ENCODE results near the gene FTHL17.
A peak's percentile ranks its signal among the peaks of the same experiment; 100 is the strongest.

Gene FTHL17

DNA sequence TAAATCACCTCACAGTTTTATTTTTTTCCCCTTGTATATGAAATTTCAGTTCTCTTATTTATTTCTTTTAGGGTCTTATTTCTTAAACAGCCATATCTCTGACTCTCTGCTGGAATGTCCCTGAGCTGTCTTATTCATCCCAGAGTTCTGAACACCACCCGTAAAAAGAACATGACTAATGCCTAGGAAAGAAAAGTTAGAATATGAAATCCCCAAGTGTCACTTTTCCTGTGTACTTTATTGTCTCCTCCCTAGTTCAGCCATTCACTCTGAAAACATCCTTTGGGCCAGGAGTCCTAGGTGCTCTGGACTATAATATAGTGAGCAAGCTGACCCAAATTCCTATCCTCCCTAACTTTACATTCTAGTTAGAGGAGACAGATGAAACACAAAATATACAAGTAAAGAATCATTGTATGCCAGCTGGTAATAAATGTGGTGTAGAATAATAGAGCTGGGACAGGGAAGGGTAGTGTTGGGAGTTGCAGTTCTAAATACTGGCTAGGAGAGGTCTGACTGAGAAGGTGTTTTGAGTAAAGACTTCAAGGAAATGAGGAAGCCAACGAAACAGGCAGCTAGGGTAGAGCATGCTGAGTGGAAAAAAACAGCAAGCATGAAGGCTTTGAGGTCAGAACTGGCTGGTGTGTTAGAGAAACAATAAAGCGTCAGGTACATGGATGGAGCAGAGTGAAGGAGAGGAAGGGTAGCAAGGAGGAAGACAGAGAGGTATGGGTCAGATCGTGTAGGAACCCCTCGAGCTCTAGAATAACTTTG lies 40.6 kb upstream of the FTHL17 start:
- TF ChIP-seq PPARA (CRISPR knock-in tag; IDR thresholded peaks at IDR 0.05; ENCODE audit: borderline replicate concordance) = no peak
- no peak for TF ChIP-seq ARNTL (CRISPR knock-in tag; IDR thresholded peaks at IDR 0.05; ENCODE audit: borderline replicate concordance, low read depth)
- TF ChIP-seq TCF4 (CRISPR knock-in tag; IDR thresholded peaks at IDR 0.05; ENCODE audit: borderline replicate concordance) = no peak
- TF ChIP-seq, protein P1, sequence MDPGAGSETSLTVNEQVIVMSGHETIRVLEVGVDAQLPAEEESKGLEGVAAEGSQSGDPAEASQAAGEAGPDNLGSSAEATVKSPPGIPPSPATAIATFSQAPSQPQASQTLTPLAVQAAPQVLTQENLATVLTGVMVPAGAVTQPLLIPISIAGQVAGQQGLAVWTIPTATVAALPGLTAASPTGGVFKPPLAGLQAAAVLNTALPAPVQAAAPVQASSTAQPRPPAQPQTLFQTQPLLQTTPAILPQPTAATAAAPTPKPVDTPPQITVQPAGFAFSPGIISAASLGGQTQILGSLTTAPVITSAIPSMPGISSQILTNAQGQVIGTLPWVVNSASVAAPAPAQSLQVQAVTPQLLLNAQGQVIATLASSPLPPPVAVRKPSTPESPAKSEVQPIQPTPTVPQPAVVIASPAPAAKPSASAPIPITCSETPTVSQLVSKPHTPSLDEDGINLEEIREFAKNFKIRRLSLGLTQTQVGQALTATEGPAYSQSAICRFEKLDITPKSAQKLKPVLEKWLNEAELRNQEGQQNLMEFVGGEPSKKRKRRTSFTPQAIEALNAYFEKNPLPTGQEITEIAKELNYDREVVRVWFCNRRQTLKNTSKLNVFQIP (CRISPR knock-in tag; IDR thresholded peaks at IDR 0.05; ENCODE audit: borderline replicate concordance, low read depth) = no peak
- TF ChIP-seq, protein P2, sequence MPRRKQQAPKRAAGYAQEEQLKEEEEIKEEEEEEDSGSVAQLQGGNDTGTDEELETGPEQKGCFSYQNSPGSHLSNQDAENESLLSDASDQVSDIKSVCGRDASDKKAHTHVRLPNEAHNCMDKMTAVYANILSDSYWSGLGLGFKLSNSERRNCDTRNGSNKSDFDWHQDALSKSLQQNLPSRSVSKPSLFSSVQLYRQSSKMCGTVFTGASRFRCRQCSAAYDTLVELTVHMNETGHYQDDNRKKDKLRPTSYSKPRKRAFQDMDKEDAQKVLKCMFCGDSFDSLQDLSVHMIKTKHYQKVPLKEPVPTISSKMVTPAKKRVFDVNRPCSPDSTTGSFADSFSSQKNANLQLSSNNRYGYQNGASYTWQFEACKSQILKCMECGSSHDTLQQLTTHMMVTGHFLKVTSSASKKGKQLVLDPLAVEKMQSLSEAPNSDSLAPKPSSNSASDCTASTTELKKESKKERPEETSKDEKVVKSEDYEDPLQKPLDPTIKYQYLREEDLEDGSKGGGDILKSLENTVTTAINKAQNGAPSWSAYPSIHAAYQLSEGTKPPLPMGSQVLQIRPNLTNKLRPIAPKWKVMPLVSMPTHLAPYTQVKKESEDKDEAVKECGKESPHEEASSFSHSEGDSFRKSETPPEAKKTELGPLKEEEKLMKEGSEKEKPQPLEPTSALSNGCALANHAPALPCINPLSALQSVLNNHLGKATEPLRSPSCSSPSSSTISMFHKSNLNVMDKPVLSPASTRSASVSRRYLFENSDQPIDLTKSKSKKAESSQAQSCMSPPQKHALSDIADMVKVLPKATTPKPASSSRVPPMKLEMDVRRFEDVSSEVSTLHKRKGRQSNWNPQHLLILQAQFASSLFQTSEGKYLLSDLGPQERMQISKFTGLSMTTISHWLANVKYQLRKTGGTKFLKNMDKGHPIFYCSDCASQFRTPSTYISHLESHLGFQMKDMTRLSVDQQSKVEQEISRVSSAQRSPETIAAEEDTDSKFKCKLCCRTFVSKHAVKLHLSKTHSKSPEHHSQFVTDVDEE (CRISPR knock-in tag; IDR thresholded peaks at IDR 0.05) = no peak
- TF ChIP-seq, protein P3, sequence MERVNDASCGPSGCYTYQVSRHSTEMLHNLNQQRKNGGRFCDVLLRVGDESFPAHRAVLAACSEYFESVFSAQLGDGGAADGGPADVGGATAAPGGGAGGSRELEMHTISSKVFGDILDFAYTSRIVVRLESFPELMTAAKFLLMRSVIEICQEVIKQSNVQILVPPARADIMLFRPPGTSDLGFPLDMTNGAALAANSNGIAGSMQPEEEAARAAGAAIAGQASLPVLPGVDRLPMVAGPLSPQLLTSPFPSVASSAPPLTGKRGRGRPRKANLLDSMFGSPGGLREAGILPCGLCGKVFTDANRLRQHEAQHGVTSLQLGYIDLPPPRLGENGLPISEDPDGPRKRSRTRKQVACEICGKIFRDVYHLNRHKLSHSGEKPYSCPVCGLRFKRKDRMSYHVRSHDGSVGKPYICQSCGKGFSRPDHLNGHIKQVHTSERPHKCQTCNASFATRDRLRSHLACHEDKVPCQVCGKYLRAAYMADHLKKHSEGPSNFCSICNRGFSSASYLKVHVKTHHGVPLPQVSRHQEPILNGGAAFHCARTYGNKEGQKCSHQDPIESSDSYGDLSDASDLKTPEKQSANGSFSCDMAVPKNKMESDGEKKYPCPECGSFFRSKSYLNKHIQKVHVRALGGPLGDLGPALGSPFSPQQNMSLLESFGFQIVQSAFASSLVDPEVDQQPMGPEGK (CRISPR knock-in tag; IDR thresholded peaks at IDR 0.05; ENCODE audit: borderline replicate concordance) = no peak
- TF ChIP-seq, protein P4, sequence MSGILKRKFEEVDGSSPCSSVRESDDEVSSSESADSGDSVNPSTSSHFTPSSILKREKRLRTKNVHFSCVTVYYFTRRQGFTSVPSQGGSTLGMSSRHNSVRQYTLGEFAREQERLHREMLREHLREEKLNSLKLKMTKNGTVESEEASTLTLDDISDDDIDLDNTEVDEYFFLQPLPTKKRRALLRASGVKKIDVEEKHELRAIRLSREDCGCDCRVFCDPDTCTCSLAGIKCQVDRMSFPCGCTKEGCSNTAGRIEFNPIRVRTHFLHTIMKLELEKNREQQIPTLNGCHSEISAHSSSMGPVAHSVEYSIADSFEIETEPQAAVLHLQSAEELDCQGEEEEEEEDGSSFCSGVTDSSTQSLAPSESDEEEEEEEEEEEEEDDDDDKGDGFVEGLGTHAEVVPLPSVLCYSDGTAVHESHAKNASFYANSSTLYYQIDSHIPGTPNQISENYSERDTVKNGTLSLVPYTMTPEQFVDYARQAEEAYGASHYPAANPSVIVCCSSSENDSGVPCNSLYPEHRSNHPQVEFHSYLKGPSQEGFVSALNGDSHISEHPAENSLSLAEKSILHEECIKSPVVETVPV (CRISPR knock-in tag; IDR thresholded peaks at IDR 0.05) = no peak
- TF ChIP-seq BACH2 (CRISPR knock-in tag; IDR thresholded peaks at IDR 0.05; ENCODE audit: borderline replicate concordance) = no peak
- TF ChIP-seq ZNF8 (CRISPR knock-in tag; IDR thresholded peaks at IDR 0.05) = no peak
- TF ChIP-seq SNAI2 (CRISPR knock-in tag; IDR thresholded peaks at IDR 0.05) = no peak
- TF ChIP-seq ESRRG (CRISPR knock-in tag; IDR thresholded peaks at IDR 0.05) = no peak
- no peak for ATAC-seq

DNA sequence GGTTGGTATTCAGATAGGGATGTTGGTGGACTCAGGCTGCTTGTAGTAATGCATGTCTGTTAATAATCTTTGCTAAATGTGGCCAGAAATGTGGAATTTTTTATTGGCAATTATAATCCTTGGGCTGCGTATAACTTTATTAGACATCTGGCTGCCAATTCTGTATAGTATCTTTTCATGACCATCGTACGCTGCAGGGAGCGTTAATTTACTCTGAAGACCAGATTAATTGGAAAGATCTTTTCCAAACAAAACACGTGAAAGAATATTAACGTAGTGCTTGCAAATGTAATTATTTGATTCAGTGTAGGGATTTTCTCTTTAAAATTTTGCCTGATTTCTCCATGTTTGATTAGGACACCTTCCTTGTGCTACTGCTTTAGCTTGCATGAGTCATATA lies 38.8 kb upstream of the FTHL17 start:
- ATAC-seq = no peak
- TF ChIP-seq TCF4 (CRISPR knock-in tag; IDR thresholded peaks at IDR 0.05; ENCODE audit: borderline replicate concordance) (peak; percentile 44; the same call in 1 of the 2 replicates), ARNTL (CRISPR knock-in tag; IDR thresholded peaks at IDR 0.05; ENCODE audit: borderline replicate concordance, low read depth) (no peak), PPARA (CRISPR knock-in tag; IDR thresholded peaks at IDR 0.05; ENCODE audit: borderline replicate concordance) (no peak), ZNF565 (CRISPR knock-in tag; conservative IDR thresholded peaks at IDR 0.05; ENCODE audit: low read depth) (no peak)
- TF ChIP-seq, protein P3 (CRISPR knock-in tag; IDR thresholded peaks at IDR 0.05; ENCODE audit: borderline replicate concordance) = no peak

DNA sequence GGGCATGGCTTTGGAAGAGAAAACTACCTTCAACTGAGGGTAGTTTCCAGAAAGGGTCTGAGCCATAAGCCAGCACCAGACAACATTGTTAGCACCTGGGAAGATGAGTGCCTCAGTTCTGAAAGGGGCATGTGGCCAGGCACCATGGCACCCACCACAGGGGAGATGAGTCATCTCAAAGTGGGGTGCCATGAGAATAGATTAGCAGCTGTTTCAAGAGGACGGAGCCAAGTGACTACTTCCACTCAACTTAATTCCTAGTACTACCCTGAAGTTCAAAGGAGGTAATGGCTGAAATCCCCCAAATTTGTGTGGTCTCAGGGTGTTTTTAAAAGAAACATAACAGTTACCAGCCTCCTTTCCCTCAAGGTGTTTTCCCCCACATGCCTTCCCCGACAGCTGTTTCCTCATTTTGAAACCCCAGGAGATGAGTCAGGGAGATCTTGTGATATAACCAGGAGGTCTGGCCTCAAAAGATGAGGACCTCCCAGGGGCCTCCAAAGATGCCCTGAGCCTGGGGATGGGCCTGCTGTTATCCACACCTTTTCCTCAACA lies 27.8 kb upstream of the FTHL17 start:
- ATAC-seq = no peak
- TF ChIP-seq TOX (CRISPR knock-in tag; IDR thresholded peaks at IDR 0.05; ENCODE audit: borderline replicate concordance) = no peak
- TF ChIP-seq PPARA (CRISPR knock-in tag; IDR thresholded peaks at IDR 0.05; ENCODE audit: borderline replicate concordance) = no peak
- no peak for TF ChIP-seq OSR1 (CRISPR knock-in tag; IDR thresholded peaks at IDR 0.05)
- TF ChIP-seq, protein P5, sequence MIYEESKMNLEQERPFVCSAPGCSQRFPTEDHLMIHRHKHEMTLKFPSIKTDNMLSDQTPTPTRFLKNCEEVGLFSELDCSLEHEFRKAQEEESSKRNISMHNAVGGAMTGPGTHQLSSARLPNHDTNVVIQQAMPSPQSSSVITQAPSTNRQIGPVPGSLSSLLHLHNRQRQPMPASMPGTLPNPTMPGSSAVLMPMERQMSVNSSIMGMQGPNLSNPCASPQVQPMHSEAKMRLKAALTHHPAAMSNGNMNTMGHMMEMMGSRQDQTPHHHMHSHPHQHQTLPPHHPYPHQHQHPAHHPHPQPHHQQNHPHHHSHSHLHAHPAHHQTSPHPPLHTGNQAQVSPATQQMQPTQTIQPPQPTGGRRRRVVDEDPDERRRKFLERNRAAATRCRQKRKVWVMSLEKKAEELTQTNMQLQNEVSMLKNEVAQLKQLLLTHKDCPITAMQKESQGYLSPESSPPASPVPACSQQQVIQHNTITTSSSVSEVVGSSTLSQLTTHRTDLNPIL (CRISPR knock-in tag; IDR thresholded peaks at IDR 0.05; ENCODE audit: low read depth) = no peak
- TF ChIP-seq ZNF70 (CRISPR knock-in tag; IDR thresholded peaks at IDR 0.05) = no peak
- TF ChIP-seq, protein P4 (CRISPR knock-in tag; IDR thresholded peaks at IDR 0.05) = no peak
- no peak for TF ChIP-seq BACH2 (CRISPR knock-in tag; IDR thresholded peaks at IDR 0.05; ENCODE audit: borderline replicate concordance)
- TF ChIP-seq, protein P2 (CRISPR knock-in tag; IDR thresholded peaks at IDR 0.05) = no peak

Data from SK-N-SH treated with all-trans-retinoic acid at 6 μM for 48 hours (cell line).